Anterior cingulate cortex (tissue), 58 donors: ENCODE data around the gene STX10.
"Not testable (repeated sequence)": the region's sequence is repeated elsewhere in the genome, so short reads cannot be mapped to it uniquely, and the experiment has no call there.

Experiments
- DNase-seq, 58 donors: peaks; one replicate each; lab custom pipeline; 2025; lab: John Stamatoyannopoulos, UW

Gene STX10

DNA sequence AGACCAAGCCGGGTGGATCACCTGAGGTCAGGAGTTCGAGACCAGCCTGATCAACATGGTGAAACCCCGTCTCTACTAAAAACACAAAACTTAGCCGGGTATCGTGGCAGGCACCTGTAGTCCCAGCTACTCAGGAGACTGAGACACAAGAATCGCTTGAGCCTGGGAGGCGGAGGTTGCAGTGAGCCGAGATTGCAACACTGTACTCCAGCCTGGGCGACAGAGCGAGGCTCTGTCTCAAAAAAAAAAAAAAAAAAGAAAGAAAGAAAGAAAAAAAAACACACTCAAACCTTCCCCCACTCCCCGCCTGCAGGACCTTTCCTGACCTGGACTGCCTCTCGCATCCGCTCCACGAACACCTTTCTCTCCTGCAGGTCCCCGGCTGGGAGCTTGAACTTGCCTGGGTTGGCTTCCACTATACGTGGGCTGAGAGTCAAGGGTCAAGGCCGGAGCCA is 975 bp downstream of the STX10 start:
- not testable (repeated sequence) for DNase-seq

DNA sequence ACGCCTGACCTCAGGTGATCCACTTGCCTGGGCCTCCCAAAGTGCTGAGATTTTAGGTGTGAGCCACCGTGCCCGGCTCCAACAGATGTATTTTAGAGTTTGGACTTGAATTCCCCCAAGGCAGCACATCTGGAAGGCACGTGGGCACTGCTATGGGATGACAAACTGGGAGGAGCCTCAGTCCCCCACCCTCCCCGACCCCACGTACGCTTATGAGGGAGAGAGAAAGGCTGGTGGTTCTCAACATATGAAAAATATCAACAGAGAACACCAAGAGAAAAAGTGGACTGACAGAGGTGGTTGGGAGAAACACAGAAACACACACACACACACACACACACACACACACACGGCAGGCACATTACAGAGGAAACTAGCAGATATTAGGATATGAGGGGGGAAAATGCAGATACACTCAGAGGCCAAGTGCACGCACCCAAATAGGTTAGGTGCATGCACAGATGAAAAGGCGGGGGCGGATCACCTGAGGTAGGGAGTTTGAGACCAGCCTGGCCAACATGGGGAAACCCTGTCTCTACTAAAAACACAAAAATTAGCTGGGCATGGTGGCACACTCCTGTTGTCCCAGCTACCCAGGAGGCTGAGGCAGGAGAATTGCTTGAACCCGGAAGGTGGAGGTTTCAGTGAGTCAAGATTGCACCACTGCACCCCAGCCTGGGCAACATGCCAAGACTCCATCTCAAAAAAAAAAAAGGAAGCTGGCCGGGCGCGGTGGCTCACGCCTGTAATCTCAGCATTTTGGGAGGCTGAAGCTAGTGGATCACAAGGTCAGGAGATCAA is 3.2 kb downstream of the STX10 start:
- peak in 1 of 58 donors; percentile 14 for DNase-seq

DNA sequence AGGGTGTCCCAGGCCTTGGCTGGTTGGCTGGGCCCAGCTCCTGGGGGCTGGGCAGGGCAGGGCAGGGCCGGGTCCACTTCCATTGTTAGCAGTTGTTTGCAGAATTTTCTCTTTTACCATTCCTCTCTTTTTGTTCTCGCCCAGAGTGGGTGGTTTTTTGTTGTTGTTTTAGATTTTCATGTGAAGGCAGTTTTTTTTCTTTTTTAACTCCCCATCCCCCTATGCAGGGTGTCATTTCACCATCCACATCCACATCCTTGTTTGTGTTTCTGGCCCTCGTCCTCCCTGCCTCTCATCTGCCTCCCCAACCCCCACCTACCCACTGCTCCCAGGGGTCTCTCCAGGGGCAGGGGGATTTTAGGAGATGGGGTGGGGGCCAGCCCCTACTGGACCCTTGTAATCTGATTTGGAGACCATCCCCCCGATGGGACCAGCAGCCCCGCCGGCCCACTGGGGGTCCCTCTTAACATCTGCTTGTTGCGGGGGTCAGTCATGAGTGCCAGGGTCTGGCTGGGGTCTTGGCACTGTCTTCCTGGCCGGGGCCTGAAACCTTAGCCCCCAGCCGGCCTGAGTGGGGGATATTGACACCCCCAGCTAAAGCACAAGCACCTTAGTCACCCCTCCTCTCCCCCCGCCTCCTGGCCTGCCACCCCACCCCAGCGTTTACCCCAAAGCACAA is 10.4 kb downstream of the STX10 start:
- no peak for DNase-seq

DNA sequence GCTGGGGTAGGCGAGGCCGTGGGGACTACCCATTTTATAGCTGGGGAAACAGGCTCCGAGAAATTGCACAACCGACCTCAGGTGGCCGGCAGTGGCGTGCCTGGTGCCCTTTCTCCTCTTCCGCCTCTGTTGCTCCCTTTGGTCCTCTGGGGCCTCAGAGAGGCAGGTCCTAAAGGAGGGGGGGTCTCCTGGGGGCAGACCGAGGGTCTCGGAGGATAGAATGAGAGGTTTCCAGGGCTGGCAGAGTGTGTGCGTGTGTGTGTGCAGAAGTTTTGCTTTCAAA is 11.3 kb downstream of the STX10 start:
- DNase-seq: no peak

DNA sequence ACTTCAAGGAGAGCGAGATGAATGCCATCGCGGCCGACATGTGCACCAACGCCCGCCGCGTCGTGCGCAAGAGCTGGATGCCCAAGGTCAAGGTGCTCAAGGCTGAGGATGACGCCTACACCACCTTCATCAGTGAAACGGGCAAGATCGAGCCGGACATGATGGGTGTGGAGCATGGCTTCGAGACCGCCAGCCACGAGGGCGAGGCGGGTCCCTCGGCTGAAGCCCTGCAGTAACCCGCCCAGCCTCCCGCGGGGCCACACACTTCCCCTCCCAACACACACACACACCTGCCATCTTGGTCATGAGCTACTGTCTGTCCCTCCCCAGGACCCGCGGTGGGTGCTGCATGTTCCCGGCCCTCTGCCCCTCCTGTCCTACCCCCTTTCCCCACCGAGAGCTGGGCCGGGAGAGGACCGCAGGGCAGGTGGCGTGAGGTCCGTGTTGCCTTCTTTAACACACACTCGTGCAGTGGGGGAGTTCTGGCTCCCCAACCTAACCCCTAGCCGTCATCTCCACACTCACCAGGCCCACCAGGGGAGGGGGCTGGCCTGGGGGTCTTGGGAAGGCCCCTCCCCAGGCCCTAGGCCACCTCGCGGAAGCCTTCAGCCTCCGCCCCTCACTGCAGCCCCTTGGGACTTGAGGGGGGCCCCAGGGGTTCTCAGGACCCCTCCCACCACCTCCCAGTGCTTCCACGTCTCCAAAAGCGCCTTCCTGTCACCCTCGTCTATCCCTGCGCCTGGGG is 11.8 kb downstream of the STX10 start:
- DNase-seq: no peak

DNA sequence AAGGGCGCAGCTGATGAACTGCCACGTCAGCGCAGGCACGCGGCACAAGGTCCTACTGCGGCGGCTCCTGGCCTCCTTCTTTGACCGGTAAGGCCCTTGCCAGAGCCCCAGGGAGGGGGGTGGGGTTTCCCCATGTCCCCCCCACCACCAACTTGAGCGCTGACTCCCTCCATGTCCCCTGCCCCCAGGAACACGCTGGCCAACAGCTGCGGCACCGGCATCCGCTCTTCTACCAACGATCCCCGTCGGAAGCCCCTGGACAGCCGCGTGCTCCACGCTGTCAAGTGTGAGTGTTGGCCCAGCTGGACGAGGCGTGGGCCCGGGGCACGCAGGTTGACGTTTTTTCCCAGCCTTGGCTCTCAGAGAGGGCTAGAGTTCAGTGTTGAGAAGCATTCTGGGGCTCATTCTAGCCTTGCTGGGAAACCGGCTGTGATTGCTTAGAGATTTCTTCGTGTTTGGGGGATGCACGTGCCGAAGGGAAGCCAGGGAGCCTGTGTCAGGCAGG is 12.8 kb downstream of the STX10 start:
- DNase-seq: no peak

DNA sequence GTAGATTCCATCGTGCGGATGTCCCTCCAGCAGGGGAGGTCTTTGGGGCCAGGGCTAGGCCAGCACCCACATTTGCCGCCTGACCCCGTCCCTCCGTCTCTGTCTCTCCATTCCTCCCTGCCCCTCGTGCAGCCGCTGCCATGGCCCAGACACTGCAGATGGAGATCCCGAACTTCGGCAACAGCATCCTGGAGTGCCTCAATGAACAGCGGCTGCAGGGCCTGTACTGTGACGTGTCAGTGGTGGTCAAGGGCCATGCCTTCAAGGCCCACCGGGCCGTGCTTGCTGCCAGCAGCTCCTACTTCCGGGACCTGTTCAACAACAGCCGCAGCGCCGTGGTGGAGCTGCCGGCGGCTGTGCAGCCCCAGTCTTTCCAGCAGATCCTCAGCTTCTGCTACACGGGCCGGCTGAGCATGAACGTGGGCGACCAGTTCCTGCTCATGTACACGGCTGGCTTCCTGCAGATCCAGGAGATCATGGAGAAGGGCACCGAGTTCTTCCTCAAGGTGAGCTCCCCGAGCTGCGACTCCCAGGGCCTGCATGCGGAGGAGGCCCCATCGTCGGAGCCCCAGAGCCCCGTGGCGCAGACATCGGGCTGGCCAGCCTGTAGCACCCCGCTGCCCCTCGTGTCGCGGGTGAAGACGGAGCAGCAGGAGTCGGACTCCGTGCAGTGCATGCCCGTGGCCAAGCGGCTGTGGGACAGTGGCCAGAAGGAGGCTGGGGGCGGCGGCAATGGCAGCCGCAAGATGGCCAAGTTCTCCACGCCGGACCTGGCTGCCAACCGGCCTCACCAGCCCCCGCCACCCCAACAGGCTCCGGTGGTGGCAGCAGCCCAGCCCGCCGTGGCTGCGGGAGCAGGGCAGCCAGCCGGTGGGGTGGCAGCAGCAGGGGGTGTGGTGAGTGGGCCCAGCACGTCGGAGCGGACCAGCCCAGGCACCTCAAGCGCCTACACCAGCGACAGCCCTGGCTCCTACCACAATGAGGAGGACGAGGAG is 14.8 kb downstream of the STX10 start:
- DNase-seq: peak in 9 of 58 donors; percentile 5 to 57 (median 21)

DNA sequence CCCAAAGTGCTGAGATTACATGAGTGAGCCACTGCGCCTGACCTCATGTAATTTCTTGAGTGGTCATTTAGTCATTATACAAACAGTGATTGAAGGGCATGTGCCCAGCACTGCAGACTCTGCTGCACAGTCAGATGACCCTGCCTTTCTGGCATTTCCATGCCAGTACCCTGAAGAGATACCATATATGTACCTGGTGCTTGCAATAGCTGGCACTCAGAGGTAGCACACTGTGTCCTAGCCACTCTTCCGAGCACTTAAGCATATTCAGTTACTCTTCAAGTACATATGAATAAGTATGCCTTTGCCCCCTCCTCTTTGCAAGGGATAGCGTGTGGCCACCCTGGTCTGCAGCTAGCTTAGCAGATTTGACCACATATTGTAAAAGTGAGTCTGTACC is 15.5 kb downstream of the STX10 start:
- DNase-seq: no peak

DNA sequence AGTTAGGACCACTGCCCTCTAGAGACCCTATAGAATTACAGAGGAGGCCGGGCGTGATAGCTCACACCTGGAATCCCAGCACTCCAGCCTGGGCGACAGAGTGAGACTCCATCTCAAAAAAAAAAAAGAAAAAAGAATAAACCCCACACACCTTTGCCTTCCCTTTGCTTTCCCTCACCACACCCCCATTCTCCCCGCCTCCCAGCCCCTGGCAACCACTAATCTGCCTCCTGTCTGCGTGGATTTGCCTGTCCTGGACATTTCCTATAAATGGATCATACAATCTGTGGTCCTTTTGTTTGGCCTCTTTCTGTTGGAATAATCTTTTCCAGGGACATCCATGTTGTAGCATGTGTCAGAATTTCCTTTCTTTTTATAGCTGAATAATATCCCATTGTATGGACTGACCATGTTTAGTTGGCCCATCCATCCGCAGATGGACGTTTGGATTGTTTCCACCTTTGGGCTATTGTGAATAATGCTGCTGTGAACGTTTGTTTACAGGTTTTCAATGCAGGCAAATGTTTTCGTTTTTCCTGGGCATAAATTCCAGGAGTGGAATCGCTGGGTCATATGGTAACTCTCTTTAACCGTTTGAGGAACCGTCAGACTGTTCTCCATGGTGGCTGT is 16.8 kb downstream of the STX10 start:
- peak in 10 of 58 donors; percentile 12 to 62 (median 37) for DNase-seq

DNA sequence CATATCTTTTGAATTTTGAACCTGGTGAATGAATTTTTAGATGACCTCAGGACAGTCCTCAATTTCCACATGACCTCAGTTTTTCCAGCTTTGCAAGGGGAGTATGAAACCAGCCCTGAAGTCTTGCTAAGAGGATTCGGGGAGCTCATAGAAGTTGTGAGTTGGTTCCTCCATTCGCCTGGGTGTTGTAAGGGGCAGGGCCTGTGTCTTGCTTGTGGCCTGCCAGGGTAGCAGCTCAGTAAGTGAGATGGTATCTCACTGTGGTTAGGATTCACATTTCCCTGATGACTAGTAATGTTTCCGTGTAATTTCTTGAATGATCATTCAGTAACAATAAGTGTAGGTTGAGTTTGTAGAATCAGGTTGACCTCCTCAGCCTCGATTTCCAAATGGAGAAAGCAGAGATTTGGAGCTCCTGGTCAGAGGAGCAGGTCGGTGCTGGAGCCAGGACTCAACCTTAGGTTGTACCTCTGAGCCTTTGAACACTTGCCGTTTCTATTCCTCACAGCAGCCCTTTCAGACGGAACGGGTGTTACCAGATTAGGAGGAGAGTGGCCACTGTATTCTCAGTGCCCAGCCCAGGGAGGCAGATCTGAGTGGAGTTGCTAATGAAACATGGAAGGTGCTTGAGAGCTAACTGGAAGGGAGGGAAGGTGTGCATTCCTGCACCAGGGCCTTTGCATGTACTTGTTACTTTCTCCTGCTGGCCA is 17.5 kb downstream of the STX10 start:
- DNase-seq: no peak

DNA sequence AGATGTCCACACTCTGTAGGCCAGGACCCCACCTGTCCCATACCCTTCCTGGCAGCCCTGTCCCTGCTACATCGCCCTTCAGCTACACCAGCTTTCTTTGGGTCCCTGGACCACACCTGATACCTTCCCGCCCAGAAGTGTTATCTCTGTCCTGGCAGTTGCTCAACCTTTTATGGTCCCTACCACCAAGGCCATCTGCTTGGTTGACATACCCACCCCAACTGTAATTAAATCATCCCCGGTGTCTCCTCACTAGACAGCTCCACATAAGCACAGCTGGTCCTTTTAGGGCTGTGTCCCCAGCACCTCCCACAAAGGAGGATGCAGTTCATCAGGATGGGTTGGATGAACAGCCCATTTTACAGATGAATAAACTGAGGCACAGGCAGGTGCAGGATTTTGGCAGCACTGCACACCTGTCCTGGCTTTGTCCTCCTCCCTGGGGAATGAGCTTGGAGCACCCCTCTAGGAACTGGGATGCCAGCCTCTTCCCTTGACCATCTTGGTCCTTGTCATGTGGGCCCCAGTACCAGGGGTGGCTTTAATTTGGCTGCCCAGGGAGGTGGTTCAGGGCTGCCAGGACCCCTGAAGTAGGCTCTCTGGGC is 19.2 kb downstream of the STX10 start:
- no peak for DNase-seq

DNA sequence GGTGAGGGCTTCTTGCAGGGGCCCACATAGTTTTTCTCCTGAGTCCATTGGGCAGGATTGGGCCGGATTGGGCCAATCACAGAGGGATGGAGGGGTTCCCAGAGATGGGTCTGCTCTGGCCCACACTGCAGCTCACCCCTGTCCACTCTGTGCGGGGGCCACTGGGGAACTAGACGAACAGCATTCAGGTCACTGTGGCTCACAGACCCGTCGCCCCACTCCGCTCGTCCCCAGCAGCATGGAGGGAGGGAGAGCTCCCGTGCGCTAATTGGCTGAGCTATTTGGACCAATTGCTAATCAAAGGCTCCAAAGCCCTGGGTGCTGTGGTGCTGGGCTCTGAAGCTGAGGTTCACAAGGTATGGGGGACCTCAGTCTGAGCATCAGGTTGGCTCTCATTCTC is 20.8 kb downstream of the STX10 start:
- no peak for DNase-seq

DNA sequence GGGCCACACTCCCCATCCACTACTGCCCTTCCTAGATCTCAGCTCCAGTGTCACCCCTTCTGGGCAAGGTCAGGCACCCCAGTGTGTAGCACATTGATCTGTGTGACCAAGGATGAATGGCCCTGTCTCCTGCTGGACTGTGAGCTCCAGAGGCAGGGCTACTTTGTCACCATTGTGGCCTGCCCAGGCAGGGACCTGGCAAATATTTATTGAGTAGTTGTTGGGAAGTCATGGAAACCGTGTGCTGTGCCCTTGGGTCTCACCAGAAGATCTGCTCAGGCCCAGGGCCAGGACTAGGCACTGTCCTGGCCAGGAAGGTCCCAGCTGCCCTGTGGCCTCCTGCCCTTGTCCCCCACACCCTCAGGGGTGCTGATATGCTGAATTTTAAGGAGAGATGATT is 21.6 kb downstream of the STX10 start:
- DNase-seq: no peak

DNA sequence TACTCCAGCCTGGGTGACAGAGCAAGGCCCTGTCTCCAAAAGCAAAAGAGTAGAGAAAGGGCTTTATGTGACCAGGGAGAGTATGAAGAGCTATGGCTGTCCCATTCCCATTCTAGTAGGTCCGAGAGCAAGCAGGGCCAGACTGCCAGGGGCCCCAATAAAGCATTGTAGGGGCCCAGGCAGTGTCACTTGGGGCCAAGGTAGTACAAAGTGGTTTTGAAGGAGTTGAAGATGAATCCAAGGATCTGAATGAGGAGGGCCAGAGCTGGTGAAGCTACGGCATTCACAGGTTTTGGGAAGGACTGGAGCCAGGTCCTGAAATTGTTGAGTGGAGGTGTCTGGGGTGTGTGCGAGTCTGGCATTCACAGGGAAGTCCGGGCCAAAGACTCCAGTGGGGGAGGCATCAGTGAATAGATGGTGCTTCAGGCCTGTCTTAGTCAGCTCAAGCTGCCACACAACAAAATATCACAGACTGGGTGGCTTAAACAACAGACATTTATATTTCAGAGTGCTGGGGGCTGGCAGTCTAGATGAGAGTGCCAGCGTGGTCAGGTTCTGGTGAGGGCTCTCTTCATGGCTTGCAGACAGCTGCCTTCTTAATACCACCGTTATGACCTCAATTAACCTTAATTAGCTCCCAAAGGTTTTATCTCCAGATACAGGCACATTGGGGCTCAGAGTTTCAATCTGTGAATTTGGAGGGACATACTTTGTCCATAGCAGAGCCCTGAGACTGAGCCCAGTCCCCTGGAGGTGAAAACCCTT is 22.2 kb downstream of the STX10 start:
- peak in 6 of 58 donors; percentile 9 to 36 (median 22) for DNase-seq

DNA sequence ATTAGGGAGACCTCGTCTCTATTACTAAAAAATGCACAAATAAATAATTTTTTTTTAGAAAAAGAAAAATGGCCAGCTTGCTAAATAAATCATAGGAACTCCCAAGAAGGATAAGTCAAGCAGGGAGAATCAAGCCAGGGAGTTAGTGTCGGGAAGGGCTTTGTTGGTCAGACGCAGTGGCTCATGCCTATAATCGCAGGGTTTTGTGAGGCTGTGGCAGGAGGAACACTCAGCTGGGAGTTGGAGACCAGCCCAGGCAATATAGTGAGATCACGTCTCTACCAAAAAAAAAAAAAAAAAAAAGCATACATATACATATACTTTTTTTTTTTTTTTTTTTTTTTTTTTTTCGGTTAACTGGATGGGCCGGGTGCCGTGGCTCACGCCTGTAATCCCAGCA is 23.1 kb downstream of the STX10 start:
- DNase-seq: no peak

DNA sequence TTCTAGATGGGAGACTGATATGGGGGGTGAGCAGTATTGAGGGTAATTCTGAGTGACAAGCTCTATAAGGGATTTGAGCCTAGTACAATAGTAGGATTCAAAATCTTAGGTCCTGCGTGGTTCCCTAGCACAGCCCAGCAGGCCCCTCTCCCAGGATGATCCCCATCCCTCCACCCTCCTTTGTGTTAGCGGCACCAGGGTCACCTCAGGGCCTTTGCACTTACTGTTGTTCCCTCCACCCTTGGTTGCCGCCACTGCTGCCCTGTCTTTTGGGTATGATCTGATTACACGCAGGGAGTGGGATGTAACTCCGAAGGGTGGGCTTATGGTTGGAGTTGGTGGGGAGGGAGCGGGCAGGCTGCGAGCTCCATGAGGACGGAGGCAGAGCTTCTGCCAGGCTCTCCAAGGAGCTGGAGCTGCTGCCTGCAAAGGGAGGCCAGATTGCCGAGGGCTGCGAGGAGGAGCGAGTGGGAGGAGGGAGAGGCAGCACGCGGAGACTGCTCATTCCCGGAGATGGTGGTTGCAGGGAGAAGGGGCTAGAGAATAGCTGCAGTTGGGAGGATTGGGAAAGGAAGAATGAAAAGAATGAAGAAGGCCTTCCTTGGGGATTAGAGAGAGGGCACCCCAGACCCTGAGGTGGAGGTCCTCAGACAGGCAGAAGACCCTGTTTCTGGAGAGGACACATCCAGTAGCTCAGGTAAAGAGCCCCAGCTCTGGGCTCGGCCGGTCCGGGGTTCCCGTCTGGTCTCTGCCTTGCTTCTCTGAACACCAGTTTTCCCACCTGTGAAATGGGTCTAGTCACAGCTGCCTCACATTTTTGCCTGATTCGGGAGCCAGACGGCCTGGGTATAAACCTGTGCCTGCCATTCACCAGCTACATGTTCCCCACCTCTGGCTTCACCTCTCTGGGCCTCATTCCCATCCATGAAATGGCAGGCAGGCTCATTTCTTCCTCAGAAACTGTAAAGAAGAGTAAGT is 26.9 kb downstream of the STX10 start:
- peak in 22 of 58 donors; percentile 10 to 70 (median 36) for DNase-seq
